HG03354 (cell line): ENCODE data around the gene ETV5.
A peak's percentile ranks its signal among the peaks of the same experiment; 100 is the strongest.

Experiments used
- ATAC-seq: cut with Tn5 transposase; IDR thresholded peaks from one replicate; pipeline ENCODE4 v1.9.1; 2021; ENCODE audit warnings: mild to moderate bottlenecking; ENCODE audit not compliant: unreplicated experiment, poor library complexity, severe bottlenecking

Gene ETV5

GRCh38 chr3:186108941-186109865 is at the start of gene ETV5:
ETV5 (minus strand) TSS chr3:186109089; CDS start chr3:186105868, 3,221 bp downstream.
- peak; percentile 94 for ATAC-seq

- ATAC-seq, result no peak
These were observed 45.8 kb upstream of the ETV5 start for GRCh38 chr3:186154641-186155040.

GRCh38 chr3:186152889-186153292 is 44.0 kb upstream of the ETV5 start:
- peak; percentile 89 for ATAC-seq

- peak; percentile 30 for ATAC-seq
These were observed 43.5 kb upstream of the ETV5 start for GRCh38 chr3:186152361-186152798.

GRCh38 chr3:186151077-186151971 is 42.4 kb upstream of the ETV5 start:
- peak; percentile 48 for ATAC-seq

- ATAC-seq, result no peak
These were observed 41.3 kb upstream of the ETV5 start for GRCh38 chr3:186150041-186150830.

GRCh38 chr3:186149319-186149960 is 40.6 kb upstream of the ETV5 start:
- ATAC-seq, result no peak

- ATAC-seq, result no peak
These were observed 35.4 kb upstream of the ETV5 start for GRCh38 chr3:186144257-186144656.

- ATAC-seq, result no peak
These were observed 34.4 kb upstream of the ETV5 start for GRCh38 chr3:186143250-186143649.

GRCh38 chr3:186142393-186142932 is 33.6 kb upstream of the ETV5 start:
- no peak for ATAC-seq

- ATAC-seq, result no peak
These were observed 32.9 kb upstream of the ETV5 start for GRCh38 chr3:186141790-186142189.

GRCh38 chr3:186138272-186138981 is 29.5 kb upstream of the ETV5 start:
- ATAC-seq, result no peak

GRCh38 chr3:186137051-186137685 is 28.3 kb upstream of the ETV5 start:
- no peak for ATAC-seq

GRCh38 chr3:186133980-186134379 is 25.1 kb upstream of the ETV5 start:
- no peak for ATAC-seq

- ATAC-seq, result no peak
These were observed 23.6 kb upstream of the ETV5 start for GRCh38 chr3:186132487-186132886.

- ATAC-seq, result no peak
These were observed 20.3 kb upstream of the ETV5 start for GRCh38 chr3:186129206-186129605.

- ATAC-seq, result no peak
These were observed 19.3 kb upstream of the ETV5 start for GRCh38 chr3:186128158-186128557.

- no peak for ATAC-seq
These were observed 18.6 kb upstream of the ETV5 start for GRCh38 chr3:186127463-186127862.
